ENCODE data around the gene FOXD1. TPM values are rescaled to one million over a fixed set of nuclear protein-coding genes. Genes with fewer than 3 reads are reported as not detected.

The FOXD1 gene
- total RNA-seq, 2 donors from 2014 or later: 0.17 to 0.24 TPM

DNA sequence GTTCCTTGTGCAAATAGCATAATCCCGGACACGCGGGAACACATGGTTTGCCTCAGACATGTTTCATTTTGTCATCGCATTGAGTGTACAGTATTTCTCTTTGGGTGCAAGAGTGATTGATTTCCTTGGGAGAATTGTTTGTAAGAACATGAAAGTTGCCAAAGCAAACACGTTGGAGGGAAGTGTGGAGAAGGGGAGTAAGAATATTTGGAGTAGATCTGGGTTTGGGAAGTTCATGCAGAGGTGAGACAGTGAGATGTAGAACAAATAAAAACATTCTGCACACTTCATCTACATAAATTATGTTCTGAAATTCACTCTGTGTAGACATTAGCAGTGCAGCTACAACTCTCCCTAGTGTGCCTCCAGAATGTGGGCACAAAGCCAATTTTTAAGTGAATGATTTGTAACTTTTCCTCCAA lies 24.0 kb downstream of the FOXD1 start:
- Histone ChIP-seq H3K4me1 (no peaks in the 10 kb centered on the region), H3K4me3 (no peak overlapping the region), H3K36me3 (no peaks in the 10 kb centered on the region), H3K9me3 (no peaks in the 10 kb centered on the region), H3K27me3 (peaks cover 37% of the 10 kb centered on the region), H3K9ac (ENCODE audit: low read depth in 2 of 2, low read length in 2 of 2) (no peak overlapping the region), H3K27ac (no peak overlapping the region)
- intact Hi-C loops (cut with DNase I): no loop called here
- no peak for DNase-seq
- TF ChIP-seq, protein P1, sequence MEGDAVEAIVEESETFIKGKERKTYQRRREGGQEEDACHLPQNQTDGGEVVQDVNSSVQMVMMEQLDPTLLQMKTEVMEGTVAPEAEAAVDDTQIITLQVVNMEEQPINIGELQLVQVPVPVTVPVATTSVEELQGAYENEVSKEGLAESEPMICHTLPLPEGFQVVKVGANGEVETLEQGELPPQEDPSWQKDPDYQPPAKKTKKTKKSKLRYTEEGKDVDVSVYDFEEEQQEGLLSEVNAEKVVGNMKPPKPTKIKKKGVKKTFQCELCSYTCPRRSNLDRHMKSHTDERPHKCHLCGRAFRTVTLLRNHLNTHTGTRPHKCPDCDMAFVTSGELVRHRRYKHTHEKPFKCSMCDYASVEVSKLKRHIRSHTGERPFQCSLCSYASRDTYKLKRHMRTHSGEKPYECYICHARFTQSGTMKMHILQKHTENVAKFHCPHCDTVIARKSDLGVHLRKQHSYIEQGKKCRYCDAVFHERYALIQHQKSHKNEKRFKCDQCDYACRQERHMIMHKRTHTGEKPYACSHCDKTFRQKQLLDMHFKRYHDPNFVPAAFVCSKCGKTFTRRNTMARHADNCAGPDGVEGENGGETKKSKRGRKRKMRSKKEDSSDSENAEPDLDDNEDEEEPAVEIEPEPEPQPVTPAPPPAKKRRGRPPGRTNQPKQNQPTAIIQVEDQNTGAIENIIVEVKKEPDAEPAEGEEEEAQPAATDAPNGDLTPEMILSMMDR (IDR thresholded peaks at IDR 0.05): no peak

DNA sequence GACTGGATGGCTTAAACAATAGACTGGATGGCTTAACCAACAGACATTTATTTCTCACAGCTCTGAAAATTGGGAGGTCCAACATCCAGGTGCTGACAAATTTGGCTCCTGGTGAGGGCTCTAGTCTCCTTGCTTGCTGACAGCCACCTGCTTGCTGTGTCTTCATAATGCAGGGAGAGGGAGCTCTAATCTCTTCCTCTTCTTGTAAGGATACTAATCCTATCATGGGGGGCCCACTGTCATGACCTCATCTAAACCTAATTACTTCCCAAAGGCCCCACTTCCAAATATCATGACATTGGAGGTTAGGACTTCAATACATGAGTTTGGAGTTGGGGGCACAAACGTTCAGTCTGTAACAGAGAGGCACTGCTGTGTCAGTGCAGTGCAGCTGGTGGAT lies 26.4 kb downstream of the FOXD1 start:
- Histone ChIP-seq H3K27ac (no peak overlapping the region), H3K27me3 (peaks cover 56% of the 10 kb centered on the region), H3K9me3 (no peaks in the 10 kb centered on the region), H3K4me3 (no peak overlapping the region), H3K36me3 (no peaks in the 10 kb centered on the region), H3K9ac (ENCODE audit: low read depth in 2 of 2, low read length in 2 of 2) (no peak overlapping the region), H3K4me1 (no peaks in the 10 kb centered on the region)
- no peak for DNase-seq
- intact Hi-C loops (cut with DNase I): no loop called here
- TF ChIP-seq, protein P1 (IDR thresholded peaks at IDR 0.05): no peak

DNA sequence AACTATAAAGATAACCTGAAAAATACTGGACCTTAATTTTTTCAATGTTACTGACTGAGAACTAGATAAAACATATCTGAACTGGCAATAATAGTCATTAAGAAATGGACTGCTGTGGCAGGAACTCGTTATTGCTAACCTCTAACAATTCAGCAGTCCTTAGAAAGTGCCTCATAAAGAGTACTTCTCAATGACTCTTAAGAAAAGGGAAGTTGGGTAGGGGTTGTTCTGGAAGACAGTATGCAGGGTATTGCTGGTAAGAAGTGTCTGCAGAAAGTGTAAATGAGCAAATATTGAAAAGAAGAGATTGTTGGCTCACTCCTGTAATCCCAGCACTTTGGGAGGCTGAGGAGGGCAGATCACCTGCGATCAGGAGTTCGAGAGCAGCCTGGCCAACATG lies 27.9 kb downstream of the FOXD1 start:
- DNase-seq: no peak
- Histone ChIP-seq H3K36me3 (no peaks in the 10 kb centered on the region), H3K4me1 (no peaks in the 10 kb centered on the region), H3K27me3 (peaks cover 64% of the 10 kb centered on the region), H3K9me3 (no peaks in the 10 kb centered on the region), H3K4me3 (no peak overlapping the region), H3K9ac (ENCODE audit: low read depth in 2 of 2, low read length in 2 of 2) (no peak overlapping the region), H3K27ac (no peak overlapping the region)
- TF ChIP-seq, protein P1 (IDR thresholded peaks at IDR 0.05): no peak
- intact Hi-C loops (cut with DNase I): no loop called here

DNA sequence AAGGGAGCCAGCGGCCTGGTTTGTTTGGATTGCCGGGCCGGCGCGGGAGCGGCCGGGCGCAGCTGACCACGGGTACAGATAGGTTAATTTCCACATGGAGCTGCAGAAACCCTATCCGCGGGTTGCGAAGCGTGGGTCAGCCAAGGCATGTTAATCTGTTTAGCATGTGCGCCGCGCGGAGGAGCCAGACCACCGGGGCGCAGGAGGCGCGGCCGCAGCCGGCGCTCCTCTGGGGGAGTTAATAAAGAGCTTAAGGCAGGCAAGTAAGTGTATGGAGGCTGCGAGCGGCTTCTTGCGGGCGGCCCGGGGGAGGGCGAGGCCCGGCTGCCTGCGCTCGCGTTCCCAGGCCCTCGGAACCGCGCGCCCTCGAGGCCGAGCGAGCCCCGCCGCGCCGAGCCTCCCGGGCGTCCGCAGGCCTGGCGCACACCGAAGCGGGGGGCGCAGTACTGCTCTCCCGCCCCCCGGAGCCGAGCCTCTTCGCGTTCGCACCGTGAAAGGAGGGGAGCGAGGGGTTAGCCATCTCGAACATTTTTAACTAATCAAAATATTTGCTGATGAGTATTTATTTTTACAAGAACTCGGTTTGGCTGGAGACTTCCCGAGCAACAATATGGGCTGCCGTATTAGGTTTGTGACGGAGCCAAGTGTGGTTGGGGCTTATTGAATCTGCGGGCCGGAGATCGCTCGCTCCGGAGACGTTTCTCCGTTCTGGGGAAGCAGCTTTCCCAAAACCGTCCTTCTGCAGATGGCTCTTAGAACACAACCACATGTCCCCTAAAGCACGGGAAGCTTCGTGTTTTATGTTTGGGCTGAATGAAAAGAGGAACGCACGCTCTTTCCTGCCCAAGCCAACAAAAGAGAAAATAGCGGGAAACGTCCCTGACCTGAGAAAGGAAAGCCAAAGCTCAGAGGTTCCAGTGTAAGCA lies 28.8 kb downstream of the FOXD1 start:
- H3K9ac ChIP-seq (ENCODE audit: low read depth in 2 of 2, low read length in 2 of 2): no peak overlapping the region
- TF ChIP-seq, protein P1 (IDR thresholded peaks at IDR 0.05): no peak
- peaks cover 64% of the 10 kb centered on the region for H3K27me3 ChIP-seq
- no peaks in the 10 kb centered on the region for H3K4me1 ChIP-seq
- no peaks in the 10 kb centered on the region for H3K36me3 ChIP-seq
- no peak overlapping the region for H3K27ac ChIP-seq
- DNase-seq: no peak
- intact Hi-C loops (cut with DNase I): no loop called here
- H3K4me3 ChIP-seq: no peak overlapping the region
- H3K9me3 ChIP-seq: no peaks in the 10 kb centered on the region

DNA sequence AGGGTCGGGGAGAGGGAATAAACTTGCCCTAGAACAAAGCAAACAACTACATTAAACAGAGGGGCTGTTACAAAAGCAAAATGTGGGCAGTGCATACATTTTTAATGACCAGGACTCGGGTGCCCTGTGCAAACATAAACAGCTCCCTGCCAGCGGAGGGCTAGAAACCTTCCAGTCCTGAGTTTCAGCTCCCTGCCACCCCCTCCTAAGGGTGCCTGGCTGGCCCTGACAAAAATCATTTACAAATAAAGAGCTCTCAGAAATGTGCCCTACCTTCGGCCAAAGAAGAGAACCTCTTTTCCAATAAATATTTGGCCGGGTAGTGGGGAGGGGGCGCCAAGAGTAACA lies 29.5 kb downstream of the FOXD1 start:
- Histone ChIP-seq H3K36me3 (no peaks in the 10 kb centered on the region), H3K4me1 (no peaks in the 10 kb centered on the region), H3K27me3 (peaks cover 60% of the 10 kb centered on the region), H3K27ac (no peak overlapping the region), H3K9me3 (no peaks in the 10 kb centered on the region), H3K9ac (ENCODE audit: low read depth in 2 of 2, low read length in 2 of 2) (no peak overlapping the region), H3K4me3 (no peak overlapping the region)
- no peak for DNase-seq
- TF ChIP-seq, protein P1 (IDR thresholded peaks at IDR 0.05): no peak
- intact Hi-C loops (cut with DNase I): no loop called here
